NCI-H2107 (cell line): ENCODE results near the gene GTF2A2.

ENCODE experiments used
- DNase-seq: peaks from one replicate; lab custom pipeline; 2025; lab: John Stamatoyannopoulos, UW

Gene GTF2A2

GRCh38 chr15:59605994-59606393 is 51.3 kb downstream of the GTF2A2 start:
- no peak for DNase-seq

- no peak for DNase-seq
Measured at GRCh38 chr15:59598461-59598860, 58.9 kb downstream of the GTF2A2 start.

GRCh38 chr15:59596640-59597039 is 60.7 kb downstream of the GTF2A2 start:
- no peak for DNase-seq

- no peak for DNase-seq
Measured at GRCh38 chr15:59595434-59595915, 61.8 kb downstream of the GTF2A2 start.

GRCh38 chr15:59594991-59595390 is 62.3 kb downstream of the GTF2A2 start:
- no peak for DNase-seq

GRCh38 chr15:59594493-59594942 is 62.8 kb downstream of the GTF2A2 start:
- DNase-seq, result no peak

GRCh38 chr15:59591356-59591755 is 66.0 kb downstream of the GTF2A2 start:
- DNase-seq, result no peak

- DNase-seq, result no peak
Measured at GRCh38 chr15:59590027-59590426, 67.3 kb downstream of the GTF2A2 start.
